GM23338 (cell line): ENCODE data around the gene ICAM1.

Experiments used
- CREB1 ChIP-seq: fragments of 250-450 bp; sonication (Bioruptor Pico); IDR thresholded peaks from 2 replicates; pipeline ENCODE4 v1.5.0; 2020; ENCODE audit warnings: low read depth, mild to moderate bottlenecking, moderate library complexity
- EZH2 ChIP-seq: fragments of 200-600 bp; sonication (generic); IDR thresholded peaks from one replicate; pipeline ENCODE4 v1.8.0; 2017; ENCODE audit warnings: antibody characterized with exemption, mild to moderate bottlenecking, low read depth; ENCODE audit not compliant: unreplicated experiment
- EZH2phosphoT487 ChIP-seq: fragments of 200-600 bp; sonication (generic); IDR thresholded peaks from one replicate; pipeline ENCODE4 v1.8.1; 2018; ENCODE audit warnings: antibody characterized with exemption; ENCODE audit not compliant: unreplicated experiment
- JUNB ChIP-seq: IDR thresholded peaks from one replicate; pipeline ENCODE4 v1.6.1; 2016; ENCODE audit warnings: antibody characterized with exemption; ENCODE audit not compliant: unreplicated experiment
- NANOG ChIP-seq: IDR thresholded peaks from 2 replicates; pipeline ENCODE4 v1.6.1; 2016; ENCODE audit warnings: antibody characterized with exemption, borderline replicate concordance
- POLR2AphosphoS5 ChIP-seq: IDR thresholded peaks from 2 replicates; pipeline ENCODE4 v1.6.1; 2016; ENCODE audit warnings: antibody characterized with exemption, low read depth
- STAT1 ChIP-seq: IDR thresholded peaks from one replicate; pipeline ENCODE4 v1.6.1; 2016; ENCODE audit warnings: antibody characterized with exemption; ENCODE audit not compliant: unreplicated experiment
- ZNF114 ChIP-seq: fragments of 250-450 bp; sonication (Bioruptor Pico); IDR thresholded peaks from 2 replicates; pipeline ENCODE4 v1.5.0; 2020; ENCODE audit warnings: mild to moderate bottlenecking, moderate library complexity
- ZNF331 ChIP-seq: fragments of 250-450 bp; sonication (Bioruptor Pico); IDR thresholded peaks from 2 replicates; pipeline ENCODE4 v1.5.0; 2020; ENCODE audit warnings: low read depth, mild to moderate bottlenecking, moderate library complexity
- TF ChIP-seq, protein P1 (sequence below), 2 experiments: fragments of 200-600 bp in 1 of 2; sonication (generic) in 1 of 2; conservative IDR thresholded peaks; 2 replicates each; pipeline versions ENCODE4 v1.5.1 to v1.6.1; 2016 to 2017; ENCODE audit warnings: antibody characterized with exemption in 2 of 2, low read depth in 2 of 2, mild to moderate bottlenecking in 2 of 2, moderate library complexity in 1 of 2
- TF ChIP-seq, protein P2 (sequence below): IDR thresholded peaks from one replicate; pipeline ENCODE4 v1.6.1; 2018; ENCODE audit warnings: antibody characterized with exemption; ENCODE audit not compliant: unreplicated experiment
- TF ChIP-seq, protein P3 (sequence below): fragments of 250-450 bp; sonication (Bioruptor Pico); IDR thresholded peaks from 2 replicates; pipeline ENCODE4 v1.5.0; 2020; ENCODE audit warnings: mild to moderate bottlenecking, moderate library complexity
- TF ChIP-seq, protein P4 (sequence below): IDR thresholded peaks from 2 replicates; pipeline ENCODE4 v1.6.1; 2016; ENCODE audit warnings: antibody characterized with exemption

DNA sequence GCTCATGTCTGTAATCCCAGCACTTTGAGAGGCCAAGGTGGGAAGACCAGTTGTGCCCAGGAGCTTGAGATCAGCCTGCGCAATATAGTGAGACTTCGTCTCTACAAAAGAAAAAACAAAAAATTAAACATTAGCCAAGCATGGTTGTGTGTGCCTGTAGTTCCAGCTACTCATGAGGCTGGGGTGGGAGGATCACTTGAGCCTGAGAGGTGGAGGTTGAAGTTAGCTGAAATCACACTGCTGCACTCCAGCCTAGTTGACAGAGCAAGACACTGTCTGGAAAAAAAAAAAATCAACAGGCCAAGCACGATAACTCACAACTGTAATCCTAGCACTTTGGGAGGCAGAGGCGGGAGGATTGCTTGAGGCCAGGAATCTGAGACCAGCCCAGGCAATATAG lies 35.9 kb upstream of the ICAM1 start:
- TF ChIP-seq POLR2AphosphoS5 = no peak
- TF ChIP-seq EZH2 = no peak
- TF ChIP-seq, protein P1, sequence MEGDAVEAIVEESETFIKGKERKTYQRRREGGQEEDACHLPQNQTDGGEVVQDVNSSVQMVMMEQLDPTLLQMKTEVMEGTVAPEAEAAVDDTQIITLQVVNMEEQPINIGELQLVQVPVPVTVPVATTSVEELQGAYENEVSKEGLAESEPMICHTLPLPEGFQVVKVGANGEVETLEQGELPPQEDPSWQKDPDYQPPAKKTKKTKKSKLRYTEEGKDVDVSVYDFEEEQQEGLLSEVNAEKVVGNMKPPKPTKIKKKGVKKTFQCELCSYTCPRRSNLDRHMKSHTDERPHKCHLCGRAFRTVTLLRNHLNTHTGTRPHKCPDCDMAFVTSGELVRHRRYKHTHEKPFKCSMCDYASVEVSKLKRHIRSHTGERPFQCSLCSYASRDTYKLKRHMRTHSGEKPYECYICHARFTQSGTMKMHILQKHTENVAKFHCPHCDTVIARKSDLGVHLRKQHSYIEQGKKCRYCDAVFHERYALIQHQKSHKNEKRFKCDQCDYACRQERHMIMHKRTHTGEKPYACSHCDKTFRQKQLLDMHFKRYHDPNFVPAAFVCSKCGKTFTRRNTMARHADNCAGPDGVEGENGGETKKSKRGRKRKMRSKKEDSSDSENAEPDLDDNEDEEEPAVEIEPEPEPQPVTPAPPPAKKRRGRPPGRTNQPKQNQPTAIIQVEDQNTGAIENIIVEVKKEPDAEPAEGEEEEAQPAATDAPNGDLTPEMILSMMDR (conservative IDR thresholded peaks at IDR 0.05; ENCODE audit: low read depth in 2 of 2) = no peak
- TF ChIP-seq, protein P2, sequence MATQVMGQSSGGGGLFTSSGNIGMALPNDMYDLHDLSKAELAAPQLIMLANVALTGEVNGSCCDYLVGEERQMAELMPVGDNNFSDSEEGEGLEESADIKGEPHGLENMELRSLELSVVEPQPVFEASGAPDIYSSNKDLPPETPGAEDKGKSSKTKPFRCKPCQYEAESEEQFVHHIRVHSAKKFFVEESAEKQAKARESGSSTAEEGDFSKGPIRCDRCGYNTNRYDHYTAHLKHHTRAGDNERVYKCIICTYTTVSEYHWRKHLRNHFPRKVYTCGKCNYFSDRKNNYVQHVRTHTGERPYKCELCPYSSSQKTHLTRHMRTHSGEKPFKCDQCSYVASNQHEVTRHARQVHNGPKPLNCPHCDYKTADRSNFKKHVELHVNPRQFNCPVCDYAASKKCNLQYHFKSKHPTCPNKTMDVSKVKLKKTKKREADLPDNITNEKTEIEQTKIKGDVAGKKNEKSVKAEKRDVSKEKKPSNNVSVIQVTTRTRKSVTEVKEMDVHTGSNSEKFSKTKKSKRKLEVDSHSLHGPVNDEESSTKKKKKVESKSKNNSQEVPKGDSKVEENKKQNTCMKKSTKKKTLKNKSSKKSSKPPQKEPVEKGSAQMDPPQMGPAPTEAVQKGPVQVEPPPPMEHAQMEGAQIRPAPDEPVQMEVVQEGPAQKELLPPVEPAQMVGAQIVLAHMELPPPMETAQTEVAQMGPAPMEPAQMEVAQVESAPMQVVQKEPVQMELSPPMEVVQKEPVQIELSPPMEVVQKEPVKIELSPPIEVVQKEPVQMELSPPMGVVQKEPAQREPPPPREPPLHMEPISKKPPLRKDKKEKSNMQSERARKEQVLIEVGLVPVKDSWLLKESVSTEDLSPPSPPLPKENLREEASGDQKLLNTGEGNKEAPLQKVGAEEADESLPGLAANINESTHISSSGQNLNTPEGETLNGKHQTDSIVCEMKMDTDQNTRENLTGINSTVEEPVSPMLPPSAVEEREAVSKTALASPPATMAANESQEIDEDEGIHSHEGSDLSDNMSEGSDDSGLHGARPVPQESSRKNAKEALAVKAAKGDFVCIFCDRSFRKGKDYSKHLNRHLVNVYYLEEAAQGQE = no peak
- TF ChIP-seq EZH2phosphoT487 = no peak
- TF ChIP-seq JUNB = no peak
- TF ChIP-seq STAT1 = no peak
- TF ChIP-seq CREB1 = no peak
- no peak for TF ChIP-seq ZNF114 (CRISPR knock-in tag)
- no peak for TF ChIP-seq ZNF331 (CRISPR knock-in tag)
- TF ChIP-seq, protein P3, sequence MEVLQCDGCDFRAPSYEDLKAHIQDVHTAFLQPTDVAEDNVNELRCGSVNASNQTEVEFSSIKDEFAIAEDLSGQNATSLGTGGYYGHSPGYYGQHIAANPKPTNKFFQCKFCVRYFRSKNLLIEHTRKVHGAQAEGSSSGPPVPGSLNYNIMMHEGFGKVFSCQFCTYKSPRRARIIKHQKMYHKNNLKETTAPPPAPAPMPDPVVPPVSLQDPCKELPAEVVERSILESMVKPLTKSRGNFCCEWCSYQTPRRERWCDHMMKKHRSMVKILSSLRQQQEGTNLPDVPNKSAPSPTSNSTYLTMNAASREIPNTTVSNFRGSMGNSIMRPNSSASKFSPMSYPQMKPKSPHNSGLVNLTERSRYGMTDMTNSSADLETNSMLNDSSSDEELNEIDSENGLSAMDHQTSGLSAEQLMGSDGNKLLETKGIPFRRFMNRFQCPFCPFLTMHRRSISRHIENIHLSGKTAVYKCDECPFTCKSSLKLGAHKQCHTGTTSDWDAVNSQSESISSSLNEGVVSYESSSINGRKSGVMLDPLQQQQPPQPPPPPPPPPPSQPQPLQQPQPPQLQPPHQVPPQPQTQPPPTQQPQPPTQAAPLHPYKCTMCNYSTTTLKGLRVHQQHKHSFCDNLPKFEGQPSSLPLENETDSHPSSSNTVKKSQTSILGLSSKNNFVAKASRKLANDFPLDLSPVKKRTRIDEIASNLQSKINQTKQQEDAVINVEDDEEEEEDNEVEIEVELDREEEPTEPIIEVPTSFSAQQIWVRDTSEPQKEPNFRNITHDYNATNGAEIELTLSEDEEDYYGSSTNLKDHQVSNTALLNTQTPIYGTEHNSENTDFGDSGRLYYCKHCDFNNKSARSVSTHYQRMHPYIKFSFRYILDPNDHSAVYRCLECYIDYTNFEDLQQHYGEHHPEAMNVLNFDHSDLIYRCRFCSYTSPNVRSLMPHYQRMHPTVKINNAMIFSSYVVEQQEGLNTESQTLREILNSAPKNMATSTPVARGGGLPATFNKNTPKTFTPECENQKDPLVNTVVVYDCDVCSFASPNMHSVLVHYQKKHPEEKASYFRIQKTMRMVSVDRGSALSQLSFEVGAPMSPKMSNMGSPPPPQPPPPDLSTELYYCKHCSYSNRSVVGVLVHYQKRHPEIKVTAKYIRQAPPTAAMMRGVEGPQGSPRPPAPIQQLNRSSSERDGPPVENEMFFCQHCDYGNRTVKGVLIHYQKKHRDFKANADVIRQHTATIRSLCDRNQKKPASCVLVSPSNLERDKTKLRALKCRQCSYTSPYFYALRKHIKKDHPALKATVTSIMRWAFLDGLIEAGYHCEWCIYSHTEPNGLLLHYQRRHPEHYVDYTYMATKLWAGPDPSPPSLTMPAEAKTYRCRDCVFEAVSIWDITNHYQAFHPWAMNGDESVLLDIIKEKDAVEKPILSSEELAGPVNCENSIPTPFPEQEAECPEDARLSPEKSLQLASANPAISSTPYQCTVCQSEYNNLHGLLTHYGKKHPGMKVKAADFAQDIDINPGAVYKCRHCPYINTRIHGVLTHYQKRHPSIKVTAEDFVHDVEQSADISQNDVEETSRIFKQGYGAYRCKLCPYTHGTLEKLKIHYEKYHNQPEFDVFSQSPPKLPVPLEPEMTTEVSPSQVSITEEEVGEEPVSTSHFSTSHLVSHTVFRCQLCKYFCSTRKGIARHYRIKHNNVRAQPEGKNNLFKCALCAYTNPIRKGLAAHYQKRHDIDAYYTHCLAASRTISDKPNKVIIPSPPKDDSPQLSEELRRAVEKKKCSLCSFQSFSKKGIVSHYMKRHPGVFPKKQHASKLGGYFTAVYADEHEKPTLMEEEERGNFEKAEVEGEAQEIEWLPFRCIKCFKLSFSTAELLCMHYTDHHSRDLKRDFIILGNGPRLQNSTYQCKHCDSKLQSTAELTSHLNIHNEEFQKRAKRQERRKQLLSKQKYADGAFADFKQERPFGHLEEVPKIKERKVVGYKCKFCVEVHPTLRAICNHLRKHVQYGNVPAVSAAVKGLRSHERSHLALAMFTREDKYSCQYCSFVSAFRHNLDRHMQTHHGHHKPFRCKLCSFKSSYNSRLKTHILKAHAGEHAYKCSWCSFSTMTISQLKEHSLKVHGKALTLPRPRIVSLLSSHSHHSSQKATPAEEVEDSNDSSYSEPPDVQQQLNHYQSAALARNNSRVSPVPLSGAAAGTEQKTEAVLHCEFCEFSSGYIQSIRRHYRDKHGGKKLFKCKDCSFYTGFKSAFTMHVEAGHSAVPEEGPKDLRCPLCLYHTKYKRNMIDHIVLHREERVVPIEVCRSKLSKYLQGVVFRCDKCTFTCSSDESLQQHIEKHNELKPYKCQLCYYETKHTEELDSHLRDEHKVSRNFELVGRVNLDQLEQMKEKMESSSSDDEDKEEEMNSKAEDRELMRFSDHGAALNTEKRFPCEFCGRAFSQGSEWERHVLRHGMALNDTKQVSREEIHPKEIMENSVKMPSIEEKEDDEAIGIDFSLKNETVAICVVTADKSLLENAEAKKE (CRISPR knock-in tag) = no peak
- TF ChIP-seq, protein P4, sequence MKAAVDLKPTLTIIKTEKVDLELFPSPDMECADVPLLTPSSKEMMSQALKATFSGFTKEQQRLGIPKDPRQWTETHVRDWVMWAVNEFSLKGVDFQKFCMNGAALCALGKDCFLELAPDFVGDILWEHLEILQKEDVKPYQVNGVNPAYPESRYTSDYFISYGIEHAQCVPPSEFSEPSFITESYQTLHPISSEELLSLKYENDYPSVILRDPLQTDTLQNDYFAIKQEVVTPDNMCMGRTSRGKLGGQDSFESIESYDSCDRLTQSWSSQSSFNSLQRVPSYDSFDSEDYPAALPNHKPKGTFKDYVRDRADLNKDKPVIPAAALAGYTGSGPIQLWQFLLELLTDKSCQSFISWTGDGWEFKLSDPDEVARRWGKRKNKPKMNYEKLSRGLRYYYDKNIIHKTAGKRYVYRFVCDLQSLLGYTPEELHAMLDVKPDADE = no peak
- no peak for TF ChIP-seq NANOG
